H1 (cell line): ENCODE results near the gene BRINP3. TPM values are rescaled to one million over a fixed set of nuclear protein-coding genes. Genes with fewer than 3 reads are reported as not detected.
A peak's percentile ranks its signal among the peaks of the same experiment; 100 is the strongest.

ENCODE experiments used
- CTCF ChIA-PET: fragments of 300-600 bp; sonication (Branson Sonifier 250); formaldehyde crosslinking; loops from one replicate; lab custom pipeline; 2021; ENCODE audit not compliant: partially characterized antibody; lab: Charles Lee
- POLR2A ChIA-PET: fragments of 300-600 bp; sonication (Branson Sonifier 250); formaldehyde crosslinking; loops from one replicate; lab custom pipeline; 2021; ENCODE audit warnings: inconsistent platforms; ENCODE audit not compliant: partially characterized antibody; lab: Charles Lee
- DNase-seq, 2 experiments: peaks; one replicate each; pipeline versions ENCODE4 v3.0.0 to v3.0.0-alpha.2; 2010 to 2022; ENCODE audit warnings: low spot score in 2 of 2, low read depth in 1 of 2, mixed read lengths in 1 of 2
- FAIRE-seq: peaks from 2 replicates; lab custom pipeline; 2011; peaks lifted over from hg19 to GRCh38; lab: Jason Lieb, UNC
- H2AFZ ChIP-seq: 2 replicates; pipeline ENCODE4 v1.8.1; 2012; ENCODE audit warnings: low read length, inconsistent platforms
- H2AK5ac ChIP-seq: 2 replicates; pipeline ENCODE4 v1.6.1; 2013; ENCODE audit warnings: low read depth, low read length
- H2BK120ac ChIP-seq: replicated peaks from 2 replicates; pipeline ENCODE3; 2013; ENCODE audit warnings: low read depth, low read length, inconsistent platforms
- H2BK12ac ChIP-seq: 2 replicates; pipeline ENCODE4 v1.6.1; 2013; ENCODE audit warnings: low read depth, low read length
- H2BK15ac ChIP-seq: 2 replicates; pipeline ENCODE4 v1.6.1; 2013; ENCODE audit warnings: low read length
- H2BK20ac ChIP-seq: 2 replicates; pipeline ENCODE4 v1.6.1; 2013; ENCODE audit warnings: low read length
- H2BK5ac ChIP-seq: 2 replicates; pipeline ENCODE4 v1.6.1; 2013; ENCODE audit warnings: low read depth, low read length
- H3K14ac ChIP-seq: 2 replicates; pipeline ENCODE4 v1.6.1; 2013; ENCODE audit warnings: inconsistent platforms; ENCODE audit not compliant: insufficient read length
- H3K18ac ChIP-seq: 2 replicates; pipeline ENCODE4 v1.6.1; 2013; ENCODE audit warnings: low read length; ENCODE audit errors: extremely low read depth
- H3K23ac ChIP-seq: 2 replicates; pipeline ENCODE4 v1.6.1; 2013; ENCODE audit warnings: inconsistent platforms; ENCODE audit not compliant: insufficient read length
- H3K23me2 ChIP-seq: 2 replicates; pipeline ENCODE4 v1.6.1; 2013; ENCODE audit warnings: low read depth, low read length
- H3K27ac ChIP-seq: 2 replicates; pipeline ENCODE4 v1.6.1; 2011; ENCODE audit warnings: low read depth, low read length, inconsistent platforms
- H3K27me3 ChIP-seq, 4 experiments: replicated peaks in 1 of 4; 1 replicate in 1 of 4; 2 replicates in 3 of 4; pipeline versions ENCODE4 v1.6.1 to v1.8.1; 2011 to 2013; ENCODE audit warnings: low read length in 3 of 4, mild to moderate bottlenecking in 3 of 4, inconsistent platforms in 2 of 4, mixed read lengths in 2 of 4, moderate library complexity in 1 of 4; ENCODE audit not compliant: control insufficient read depth in 3 of 4, insufficient read depth in 3 of 4; ENCODE audit errors: extremely low read depth in 1 of 4
- H3K36me3 ChIP-seq, 4 experiments: 2 replicates each; pipeline versions ENCODE4 v1.6.1 to v1.8.1; 2011 to 2013; ENCODE audit warnings: mild to moderate bottlenecking in 4 of 4, low read length in 3 of 4, moderate library complexity in 2 of 4, control low read depth in 1 of 4, inconsistent platforms in 1 of 4; ENCODE audit not compliant: insufficient read depth in 4 of 4, control insufficient read depth in 2 of 4
- H3K4ac ChIP-seq: replicated peaks from 2 replicates; pipeline ENCODE3; 2013; ENCODE audit warnings: low read length, low read depth, mixed read lengths, inconsistent platforms; ENCODE audit not compliant: insufficient read length
- H3K4me1 ChIP-seq, 4 experiments: replicated peaks in 1 of 4; 1 replicate in 1 of 4; 2 replicates in 3 of 4; pipeline versions ENCODE4 v1.6.1 to v1.8.1; 2011 to 2013; ENCODE audit warnings: low read length in 3 of 4, inconsistent platforms in 2 of 4, mixed read lengths in 1 of 4; ENCODE audit not compliant: insufficient read depth in 4 of 4, control insufficient read depth in 3 of 4
- H3K4me2 ChIP-seq, 2 experiments: 2 replicates each; pipeline versions ENCODE4 v1.6.1 to v1.8.1; 2011 to 2013; ENCODE audit warnings: low read depth in 2 of 2, low read length in 2 of 2, control low read depth in 1 of 2, inconsistent platforms in 1 of 2, mild to moderate bottlenecking in 1 of 2; ENCODE audit not compliant: insufficient read depth in 1 of 2
- H3K4me3 ChIP-seq, 4 experiments: fragments of 200-600, 300-600 bp in 1 of 4; sonication (generic), shearing (Covaris generic), sonication (Bioruptor Twin) in 1 of 4; 2 replicates each; pipeline versions ENCODE4 v1.5.1 to v1.8.1; 2011 to 2016; ENCODE audit warnings: low read length in 4 of 4, low read depth in 3 of 4, control low read depth in 2 of 4, inconsistent platforms in 2 of 4, mild to moderate bottlenecking in 2 of 4, mixed read lengths in 1 of 4, moderate library complexity in 1 of 4; ENCODE audit not compliant: insufficient read depth in 2 of 4; ENCODE audit errors: extremely low read depth in 1 of 4
- H3K56ac ChIP-seq: replicated peaks from 2 replicates; pipeline ENCODE3; 2013; ENCODE audit warnings: low read depth, mild to moderate bottlenecking, mixed read lengths, low read length, inconsistent platforms; ENCODE audit not compliant: insufficient read length
- H3K79me1 ChIP-seq: 2 replicates; pipeline ENCODE4 v1.6.1; 2013; ENCODE audit warnings: low read depth, low read length, control low read depth
- H3K79me2 ChIP-seq, 2 experiments: 2 replicates each; pipeline versions ENCODE4 v1.6.1 to v1.8.1; 2012 to 2013; ENCODE audit warnings: low read length in 2 of 2, mild to moderate bottlenecking in 2 of 2, inconsistent platforms in 1 of 2; ENCODE audit not compliant: insufficient read depth in 2 of 2, control insufficient read depth in 1 of 2
- H3K9ac ChIP-seq, 4 experiments: replicated peaks in 1 of 4; 1 replicate in 1 of 4; 2 replicates in 3 of 4; pipeline versions ENCODE4 v1.6.1 to v1.8.1; 2011 to 2013; ENCODE audit warnings: low read depth in 3 of 4, low read length in 3 of 4, control low read depth in 2 of 4, mild to moderate bottlenecking in 2 of 4, moderate library complexity in 2 of 4, inconsistent platforms in 1 of 4; ENCODE audit errors: extremely low read depth in 1 of 4
- H3K9me3 ChIP-seq, 2 experiments: 2 replicates each; pipeline versions ENCODE4 v1.6.1 to v1.8.1; 2012 to 2013; ENCODE audit warnings: mild to moderate bottlenecking in 2 of 2, moderate library complexity in 2 of 2, control low read depth in 1 of 2, inconsistent platforms in 1 of 2, low read depth in 1 of 2, low read length in 1 of 2, mixed read lengths in 1 of 2; ENCODE audit not compliant: insufficient read depth in 2 of 2
- H4K20me1 ChIP-seq, 2 experiments: replicated peaks in 1 of 2; 2 replicates each; pipeline versions ENCODE3 to v1.8.1; 2011 to 2013; ENCODE audit warnings: inconsistent platforms in 2 of 2, low read length in 2 of 2, mild to moderate bottlenecking in 1 of 2; ENCODE audit not compliant: insufficient read depth in 2 of 2, control insufficient read depth in 1 of 2
- H4K5ac ChIP-seq: 2 replicates; pipeline ENCODE4 v1.6.1; 2013; ENCODE audit warnings: low read length, low read depth, mixed read lengths, inconsistent platforms; ENCODE audit not compliant: insufficient read length
- H4K8ac ChIP-seq: 2 replicates; pipeline ENCODE4 v1.8.0; 2013; ENCODE audit warnings: mild to moderate bottlenecking, moderate library complexity, low read length, inconsistent platforms; ENCODE audit not compliant: insufficient read depth; ENCODE audit errors: extremely low read depth
- H4K91ac ChIP-seq: replicated peaks from 2 replicates; pipeline ENCODE3; 2013; ENCODE audit warnings: low read length, mixed read lengths, inconsistent platforms; ENCODE audit not compliant: insufficient read length
- BRCA1 ChIP-seq: IDR thresholded peaks from 2 replicates; pipeline ENCODE4 v1.6.1; 2012; ENCODE audit warnings: low read depth, low read length, improper control_type of control experiment
- SUZ12 ChIP-seq: fragments of 200-600 bp; sonication (generic); IDR thresholded peaks from 2 replicates; pipeline ENCODE4 v1.6.1; 2012; ENCODE audit warnings: mild to moderate bottlenecking, inconsistent platforms, low read length, moderate library complexity, mixed read lengths
- WGBS, 2 experiments: shearing (Covaris generic) in 1 of 2; methylation state at CpG; one replicate each; pipeline versions ENCODE4 v1.1.6 to v1.1.7; 2013 to 2015; ENCODE audit warnings: low lambda C conversion rate in 2 of 2, mixed read lengths in 2 of 2, inconsistent platforms in 1 of 2, low coverage in 1 of 2, missing lambda C conversion rate in 1 of 2; ENCODE audit not compliant: insufficient replicate concordance in 2 of 2, insufficient coverage in 1 of 2, insufficient read length in 1 of 2; ENCODE audit errors: extremely low coverage in 1 of 2, missing lambda C conversion rate in 1 of 2; 5-methylcytosine and 5-hydroxymethylcytosine counted together
- polyA plus RNA-seq, 7 experiments: library from polyadenylated mRNA; depleted of rRNA in 3 of 7; stranded (reverse) in 5 of 7; unstranded in 2 of 7; fragments of >200 nt in 5 of 7; fragments of 200-250 nt in 2 of 7; gene quantifications; 1 replicate in 5 of 7; 2 replicates in 1 of 7; 4 replicates in 1 of 7; pipeline versions ENCODE4 v1.2.1 to v1.2.3, GENCODE V29; 2011 to 2013; ENCODE audit warnings: missing spikeins in 2 of 7, mixed read lengths in 2 of 7
- total RNA-seq: library from RNA; stranded (reverse); fragmentation: NEBNext Ultra II Directional; extraction: Animal tissue kit (Norgen Biotek cat#: 25700); gene quantifications from 2 replicates; pipeline ENCODE4 v1.2.1, GENCODE V29; 2021

Gene BRINP3
- total and polyA plus RNA-seq, 2 of the 8 experiments (the other 6 are each of a cell fraction or from before 2014, with no cell fraction given), result not detected

DNA sequence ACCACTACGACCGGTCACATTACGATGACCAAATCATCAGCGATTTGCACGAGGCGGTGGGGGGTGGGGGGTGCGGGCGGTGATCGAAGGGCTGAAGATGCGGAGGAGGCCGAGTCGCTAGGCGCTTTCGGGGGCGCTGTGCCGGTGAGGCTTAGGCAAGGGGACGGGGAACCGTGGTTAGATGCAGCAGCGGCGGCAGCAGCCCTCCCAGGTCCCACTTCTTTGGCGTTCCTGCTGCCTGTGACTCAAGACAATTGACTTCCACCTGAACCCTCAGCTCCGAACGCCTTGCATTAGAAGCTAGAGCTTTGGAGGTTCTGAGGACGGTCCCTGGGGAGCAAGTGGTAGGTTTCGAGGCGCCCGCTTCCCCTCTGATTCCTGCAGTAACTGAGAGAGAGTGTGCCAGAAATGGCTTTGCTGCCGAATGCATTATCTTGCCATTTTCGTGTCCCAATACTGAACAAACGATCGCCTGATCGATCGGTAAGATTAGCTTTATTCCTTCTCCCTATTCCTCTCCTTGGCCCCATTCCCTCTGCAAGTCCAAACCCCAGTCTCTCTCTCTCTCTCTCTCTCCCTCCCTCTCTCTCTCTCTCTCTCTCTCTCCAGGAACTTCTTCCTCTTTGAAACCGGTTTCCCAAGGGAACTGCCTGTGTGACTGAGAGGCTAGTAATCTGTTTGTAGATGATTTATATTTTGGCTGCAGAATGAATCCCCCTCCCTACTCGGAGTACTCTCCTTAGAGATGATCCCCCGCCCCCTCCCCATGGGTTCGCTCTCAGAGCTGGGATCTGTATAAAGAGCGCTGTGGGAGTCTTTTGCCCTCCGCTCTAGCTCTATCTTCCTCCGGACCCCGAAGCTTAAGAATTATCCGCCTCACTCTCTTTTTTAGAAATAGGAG is 735 bp upstream of the BRINP3 start:
- H3K36me3 ChIP-seq, result no peaks in the 10 kb centered on the region
- H3K79me1 ChIP-seq, result no peaks in the 10 kb centered on the region
- H4K8ac ChIP-seq, result no peak overlapping the region
- peaks cover 2 to 8% (median 3%) of the 10 kb centered on the region in 4 experiments; a peak in 5 of 7 replicates for H3K4me1 ChIP-seq
- no peak for FAIRE-seq
- no peak overlapping the region for H3K14ac ChIP-seq
- peak overlapping the region; percentile 26; the same call in 1 of the 2 replicates for H2BK5ac ChIP-seq
- H3K4me3 ChIP-seq, result peak overlapping the region; percentile 84 to 98 (median 87)
- H2BK20ac ChIP-seq, result peak overlapping the region; percentile 91; the same call in 1 of the 2 replicates
- no peak overlapping the region for H4K5ac ChIP-seq
- peak overlapping the region; percentile 97 for H2AFZ ChIP-seq
- H3K79me2 ChIP-seq, result no peaks in the 10 kb centered on the region
- no peak overlapping the region for H2BK15ac ChIP-seq
- no peak overlapping the region for H3K27ac ChIP-seq
- 1% methylated on average over 30 of the region's 42 CpGs; no CpG with 5 or more reads in 1 of the 2 experiments for WGBS, 2 experiments
- no peak overlapping the region for H3K4ac ChIP-seq
- peak overlapping the region; percentile 25 for H2BK120ac ChIP-seq
- peak overlapping the region; percentile 62; the same call in 1 of the 2 replicates for H2BK12ac ChIP-seq
- H3K23ac ChIP-seq, result no peak overlapping the region
- peak overlapping the region in 3 of 4 experiments; percentile 49 to 76 (median 61); a peak in 6 of 7 replicates for H3K9ac ChIP-seq
- DNase-seq, result peak in 1 of 2 experiments; percentile 65
- no peak overlapping the region for H3K56ac ChIP-seq
- peaks cover 12% of the 10 kb centered on the region; the same call in 1 of the 2 replicates for H3K23me2 ChIP-seq
- H3K9me3 ChIP-seq, result no peaks in the 10 kb centered on the region
- CTCF ChIA-PET, result interaction anchor here (0.6 to 1.7 kb wide), 6 partner anchors 19 to 394 kb away, joined by 3 read pairs; no protein-coding TSS in a partner anchor
- peak overlapping the region; percentile 81 to 100 for H3K4me2 ChIP-seq
- no peaks in the 10 kb centered on the region for H4K20me1 ChIP-seq
- H3K18ac ChIP-seq, result peak overlapping the region; percentile 68; the same call in 1 of the 2 replicates
- no peak overlapping the region for H4K91ac ChIP-seq
- POLR2A ChIA-PET, result interaction anchor here (0.6 to 0.7 kb wide), 2 partner anchors 40 to 314 kb away, joined by 3 read pairs; no protein-coding TSS in a partner anchor
- no peak overlapping the region for H2AK5ac ChIP-seq
- H3K27me3 ChIP-seq, result peaks cover 10 to 41% (median 20%) of the 10 kb centered on the region in 4 experiments
- TF ChIP-seq BRCA1 (no peak), SUZ12 (peak; percentile 38; the same call in 1 of the 2 replicates)
